Psoas muscle (tissue), 8 donors: ENCODE measurements around the gene CRYBG3. TPM values are rescaled to one million over a fixed set of nuclear protein-coding genes. Genes with fewer than 3 reads are reported as not detected.

Source experiments
- ATAC-seq, 4 donors: fragments of 200-7000 bp; cut with Tn5 transposase; one replicate each; pipeline ENCODE4 v1.9.1; 2020; ENCODE audit warnings: moderate library complexity in 3 of 4, mild to moderate bottlenecking in 2 of 4
- DNase-seq, 2 donors: peaks; one replicate each; pipeline ENCODE4 v3.0.0-alpha.2; 2020
- H3K27ac ChIP-seq: fragments of 200-600 bp; one replicate; pipeline ENCODE4 v1.8.0; 2022
- H3K27me3 ChIP-seq, 3 donors: fragments of 200-600 bp in 1 of 3; one replicate each; pipeline versions ENCODE4 v1.6.1 to v1.8.0; 2013 to 2022; ENCODE audit warnings: low read length in 2 of 3, mild to moderate bottlenecking in 2 of 3, moderate library complexity in 1 of 3; ENCODE audit not compliant: insufficient read depth in 3 of 3
- H3K36me3 ChIP-seq, 2 donors: fragments of 200-600 bp in 1 of 2; one replicate each; pipeline versions ENCODE4 v1.6.1 to v1.8.0; 2013 to 2022; ENCODE audit warnings: low read depth in 1 of 2, mild to moderate bottlenecking in 1 of 2, moderate library complexity in 1 of 2; ENCODE audit not compliant: insufficient read depth in 1 of 2
- H3K4me1 ChIP-seq: fragments of 200-600 bp; one replicate; pipeline ENCODE4 v1.8.0; 2022
- H3K4me3 ChIP-seq: fragments of 200-600 bp; one replicate; pipeline ENCODE4 v1.8.0; 2022; ENCODE audit warnings: mild to moderate bottlenecking
- H3K9me3 ChIP-seq: fragments of 200-600 bp; one replicate; pipeline ENCODE4 v1.8.0; 2022
- WGBS, 3 donors: extraction: QIAGEN DNeasy Blood & Tissue Kit; methylation state at CpG; one replicate each; pipeline versions ENCODE4 v1.1.6 to v1.1.7; 2013; 5-methylcytosine and 5-hydroxymethylcytosine counted together
- intact Hi-C, 2 donors: fragments of 100-400 bp; cut with DNase I; formaldehyde crosslinking; loops; one replicate each; pipeline versions ENCODE4 v1.11.0 to v1.14.2; 2022
- polyA plus RNA-seq, 3 donors: library from polyadenylated mRNA; stranded (reverse); fragments of 200-250 nt; gene quantifications; one replicate each; pipeline ENCODE4 v1.2.3, GENCODE V29; 2013
- total RNA-seq, 4 donors: library from RNA; stranded (reverse); fragmentation: NEBNext Ultra II Directional in 2 of 4; extraction: Animal tissue kit (Norgen Biotek cat#: 25700) in 2 of 4; gene quantifications; one replicate each; pipeline versions ENCODE4 v1.2.1 to v1.2.4, GENCODE V29; 2021 to 2023
- TF ChIP-seq, protein P1 (sequence below): fragments of 200-600 bp; IDR thresholded peaks from one replicate; pipeline ENCODE4 v1.8.0; 2022; ENCODE audit warnings: antibody characterized with exemption
- donor health status: healthy with polysubstance abuse.
- donor health status: DM: no; HTN: no; CAD: no; lungs with moderate emphysema.
- donor health status: Bipolar disorder and iron deficiency.
- donor health status: healthy.
- donor health status: DM: yes; HTN: yes; CAD: no.
- donor health status: DM: no; HTN: no; CAD: no.
- donor health status: DM: no; HTN: no; CAD: no.
- donor health status: DM: yes; HTN: yes; CAD: no.

Gene CRYBG3
- total and polyA plus RNA-seq, 7 donors, result 5.1 to 36.9 (median 10.1) TPM

DNA sequence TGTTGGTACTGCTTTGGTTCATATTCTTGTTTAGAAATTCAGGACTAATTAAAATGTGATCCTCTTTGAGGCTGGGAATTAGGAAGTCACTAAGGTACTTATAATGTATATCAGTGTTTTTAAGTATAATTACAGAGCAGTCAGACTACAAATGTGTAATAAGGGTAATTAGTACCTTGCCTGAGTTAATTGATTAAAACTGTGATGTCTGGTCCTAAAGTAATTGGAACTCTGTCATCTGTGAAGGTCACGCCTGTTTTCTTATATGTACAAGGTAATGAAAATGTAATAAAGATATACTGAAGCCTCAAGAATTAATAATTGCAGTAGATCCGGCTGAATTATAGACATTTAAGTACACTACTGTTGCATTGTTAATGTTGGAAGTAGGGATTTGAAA, 117.6 kb downstream of the CRYBG3 start:
- no peak overlapping the region for H3K27ac ChIP-seq
- peaks cover 7 to 100% of the 10 kb centered on the region in 2 donors for H3K36me3 ChIP-seq
- TF ChIP-seq, protein P1, sequence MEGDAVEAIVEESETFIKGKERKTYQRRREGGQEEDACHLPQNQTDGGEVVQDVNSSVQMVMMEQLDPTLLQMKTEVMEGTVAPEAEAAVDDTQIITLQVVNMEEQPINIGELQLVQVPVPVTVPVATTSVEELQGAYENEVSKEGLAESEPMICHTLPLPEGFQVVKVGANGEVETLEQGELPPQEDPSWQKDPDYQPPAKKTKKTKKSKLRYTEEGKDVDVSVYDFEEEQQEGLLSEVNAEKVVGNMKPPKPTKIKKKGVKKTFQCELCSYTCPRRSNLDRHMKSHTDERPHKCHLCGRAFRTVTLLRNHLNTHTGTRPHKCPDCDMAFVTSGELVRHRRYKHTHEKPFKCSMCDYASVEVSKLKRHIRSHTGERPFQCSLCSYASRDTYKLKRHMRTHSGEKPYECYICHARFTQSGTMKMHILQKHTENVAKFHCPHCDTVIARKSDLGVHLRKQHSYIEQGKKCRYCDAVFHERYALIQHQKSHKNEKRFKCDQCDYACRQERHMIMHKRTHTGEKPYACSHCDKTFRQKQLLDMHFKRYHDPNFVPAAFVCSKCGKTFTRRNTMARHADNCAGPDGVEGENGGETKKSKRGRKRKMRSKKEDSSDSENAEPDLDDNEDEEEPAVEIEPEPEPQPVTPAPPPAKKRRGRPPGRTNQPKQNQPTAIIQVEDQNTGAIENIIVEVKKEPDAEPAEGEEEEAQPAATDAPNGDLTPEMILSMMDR, result no peak
- no peaks in the 10 kb centered on the region for H3K4me1 ChIP-seq
- no peaks in the 10 kb centered on the region for H3K9me3 ChIP-seq
- DNase-seq (no peak), ATAC-seq (no peak)
- no peak overlapping the region for H3K4me3 ChIP-seq
- 89 to 96% (median 89%) methylated on average over 2 of the region's 2 CpGs for WGBS, 3 donors
- intact Hi-C loops, result loop anchor here in 1 of 2 donors (10.0 kb wide), 1 partner anchor 145 kb away; no protein-coding TSS in a partner anchor
- no peaks in the 10 kb centered on the region for H3K27me3 ChIP-seq

GRCh38 chr3:97940034-97940433, 118.2 kb downstream of the CRYBG3 start:
- DNase-seq, result no peak
- H3K4me3 ChIP-seq, result no peak overlapping the region
- intact Hi-C loops, result no loop called here
- no peak overlapping the region for H3K27ac ChIP-seq
- no peaks in the 10 kb centered on the region for H3K27me3 ChIP-seq
- 75 to 91% (median 77%) methylated on average over 1 of the region's 1 CpG for WGBS, 3 donors
- H3K4me1 ChIP-seq, result no peaks in the 10 kb centered on the region
- TF ChIP-seq, protein P1, result peak; percentile 7
- H3K36me3 ChIP-seq, result peaks cover 7 to 100% of the 10 kb centered on the region in 2 donors
- ATAC-seq, result no peak
- H3K9me3 ChIP-seq, result no peaks in the 10 kb centered on the region

DNA sequence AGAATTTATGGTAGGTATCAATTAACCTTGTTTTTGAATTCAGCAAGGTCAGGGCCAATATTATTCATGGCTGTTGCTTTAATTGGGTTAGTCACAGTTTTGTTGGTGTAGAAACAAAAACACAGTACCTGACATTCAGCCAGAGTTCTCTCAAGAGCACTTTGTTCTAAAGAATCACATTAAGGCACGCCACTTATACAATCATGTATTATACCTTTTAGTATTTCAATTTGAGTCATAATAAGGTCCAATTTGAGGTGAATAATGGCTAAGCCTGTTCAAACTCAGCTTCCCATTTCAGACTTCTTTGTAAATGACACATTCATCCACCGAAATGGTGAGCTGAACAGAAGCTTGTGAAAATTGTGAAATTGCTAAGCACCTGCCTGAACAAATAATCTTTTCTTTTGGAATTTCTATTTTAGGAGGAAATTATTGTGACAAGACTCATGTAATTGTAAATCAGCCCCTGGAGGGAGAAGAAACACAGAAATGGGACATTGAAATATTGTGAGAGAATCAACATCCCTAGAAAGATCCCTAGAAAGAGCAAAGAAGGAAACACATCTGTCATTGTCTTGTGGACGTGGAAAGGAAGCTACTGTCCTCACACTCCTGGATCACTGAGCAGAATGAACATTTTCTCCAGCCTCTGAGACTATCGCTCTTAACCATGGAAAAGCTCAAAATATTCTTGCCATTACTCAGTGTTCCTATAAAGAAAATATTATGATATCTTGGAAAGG, 121.2 kb downstream of the CRYBG3 start:
- DNase-seq, result no peak
- Histone ChIP-seq H3K27me3 (no peaks in the 10 kb centered on the region), H3K36me3 (peaks cover 8 to 100% of the 10 kb centered on the region in 2 donors), H3K9me3 (no peaks in the 10 kb centered on the region), H3K27ac (no peak overlapping the region), H3K4me3 (no peak overlapping the region), H3K4me1 (no peaks in the 10 kb centered on the region)
- WGBS, 3 donors, result 61 to 69% (median 65%) methylated on average over 4 of the region's 4 CpGs
- intact Hi-C loops, result no loop called here
- TF ChIP-seq, protein P1, result no peak
- no peak for ATAC-seq

DNA sequence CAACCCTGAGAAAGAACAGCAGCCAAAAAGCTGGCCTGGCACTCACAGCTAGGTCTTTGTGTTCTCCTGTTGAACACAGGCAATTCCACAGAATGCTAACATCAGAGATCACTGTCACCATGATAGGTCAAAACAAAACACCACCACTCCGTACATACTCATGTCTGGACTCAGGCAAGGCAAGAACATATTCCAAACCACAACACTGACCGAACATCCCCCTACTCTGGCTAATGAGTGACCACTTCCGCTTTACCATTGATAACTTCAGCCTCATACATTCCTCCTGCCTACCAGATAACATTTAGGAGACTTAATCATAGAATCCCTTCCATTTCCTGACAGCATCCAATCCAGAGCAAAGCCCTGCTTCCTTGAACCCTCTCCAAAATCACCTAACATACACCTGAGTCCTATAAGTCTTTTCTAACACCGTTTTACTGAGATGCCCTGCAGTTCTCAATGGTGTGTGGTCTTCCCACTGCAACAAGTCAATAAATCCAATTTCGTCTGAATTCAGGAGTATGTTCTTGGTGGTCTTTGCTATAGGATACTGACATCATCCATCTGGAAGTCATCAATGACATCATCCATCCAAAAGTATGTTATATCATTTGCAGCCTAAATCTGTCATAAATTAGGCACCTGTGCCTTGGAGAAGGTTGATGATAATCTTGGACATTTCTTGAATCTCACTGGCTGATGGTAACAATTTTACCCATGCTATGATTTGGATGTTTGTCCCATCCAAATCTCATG, 126.7 kb downstream of the CRYBG3 start:
- Histone ChIP-seq H3K27me3 (no peaks in the 10 kb centered on the region), H3K9me3 (no peaks in the 10 kb centered on the region), H3K27ac (no peak overlapping the region), H3K4me3 (no peak overlapping the region), H3K4me1 (peaks cover 23% of the 10 kb centered on the region), H3K36me3 (peaks cover 14 to 98% of the 10 kb centered on the region in 2 donors)
- ATAC-seq (no peak), DNase-seq (no peak)
- 81 to 86% (median 82%) methylated on average over 5 of the region's 5 CpGs for WGBS, 3 donors
- TF ChIP-seq, protein P1, result no peak
- intact Hi-C loops, result no loop called here
